DMS153 (cell line): Measurements from ENCODE around the gene SLC39A11.
"Not testable (repeated sequence)": the region's sequence is repeated elsewhere in the genome, so short reads cannot be mapped to it uniquely, and the experiment has no call there.

Source experiments
- DNase-seq: peaks from one replicate; lab custom pipeline; 2025; lab: John Stamatoyannopoulos, UW

Gene SLC39A11

DNA sequence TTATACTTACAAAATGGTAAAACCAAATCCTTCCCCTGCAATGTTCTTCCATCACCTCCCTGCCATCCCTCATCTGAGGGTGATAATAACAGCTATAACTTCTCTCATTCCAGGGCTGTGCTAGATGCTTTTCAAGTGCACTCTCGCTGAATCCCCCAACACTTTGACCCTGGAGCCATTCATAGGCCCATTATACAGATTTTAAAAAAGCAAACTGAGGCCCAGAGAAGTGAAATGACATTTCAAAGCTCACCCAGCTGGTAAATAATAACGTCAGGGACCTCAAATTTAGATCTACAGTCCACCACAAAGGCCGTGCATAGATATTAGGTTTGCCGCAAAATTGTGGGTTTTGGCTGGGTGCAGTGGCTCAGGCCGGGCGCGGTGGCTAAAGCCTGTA lies 378.8 kb downstream of the SLC39A11 start:
- DNase-seq: no peak

DNA sequence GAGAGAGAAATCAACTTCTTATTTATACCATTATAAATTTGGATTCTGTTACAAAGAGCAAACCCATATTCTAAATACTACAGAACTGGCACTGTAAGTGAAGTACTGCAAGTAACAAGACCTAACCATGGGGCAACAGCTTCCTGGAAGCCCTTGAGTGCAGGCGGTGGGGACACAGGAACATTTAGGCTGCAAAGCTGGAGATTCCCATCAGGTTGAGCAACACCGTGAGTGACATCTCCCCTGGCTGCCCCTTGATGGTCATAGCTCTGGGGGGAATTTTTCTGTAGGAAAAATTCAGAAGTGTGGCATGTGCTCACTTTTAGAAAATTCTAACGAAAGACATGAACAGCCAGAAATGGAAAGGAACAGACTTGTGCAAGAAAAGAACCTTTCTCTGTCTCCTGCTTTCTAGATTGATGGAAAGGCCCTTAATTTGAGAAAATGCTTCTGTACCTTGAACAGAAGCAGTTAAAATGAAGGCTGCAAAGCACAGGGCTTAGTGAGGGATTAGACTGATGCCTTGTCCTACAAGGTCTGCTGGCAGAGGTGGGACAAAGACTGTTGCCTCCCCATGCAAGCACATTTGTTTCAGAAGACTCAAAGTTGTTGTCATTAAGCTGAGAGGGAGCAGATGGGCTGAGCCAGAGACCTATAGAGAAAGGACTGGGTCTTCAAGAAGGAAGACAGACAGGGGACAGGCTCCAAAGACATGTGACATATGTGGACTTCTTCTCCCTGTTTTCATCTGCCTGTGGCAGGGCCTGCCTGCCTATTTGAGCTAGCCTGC lies 380.8 kb downstream of the SLC39A11 start:
- DNase-seq: no peak

DNA sequence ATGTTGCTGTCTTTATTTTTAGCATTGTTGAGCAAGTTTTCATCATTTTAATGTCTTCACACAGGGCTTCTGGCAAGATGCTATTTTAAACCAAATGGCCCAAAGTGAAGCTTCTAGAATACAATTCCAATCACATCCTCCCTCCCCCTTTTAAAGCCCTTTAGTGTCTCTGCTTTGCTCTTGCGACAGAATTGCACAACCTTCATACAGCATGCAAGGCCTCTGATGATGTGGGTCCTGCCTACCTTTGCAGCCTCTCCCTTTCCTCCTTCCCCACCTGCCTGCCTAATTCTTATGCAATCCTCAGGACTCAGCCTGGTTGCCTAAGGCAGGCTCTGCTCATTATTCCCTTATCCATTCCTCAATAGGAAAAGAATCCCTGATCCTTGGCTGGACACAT lies 381.7 kb downstream of the SLC39A11 start:
- DNase-seq: no peak

DNA sequence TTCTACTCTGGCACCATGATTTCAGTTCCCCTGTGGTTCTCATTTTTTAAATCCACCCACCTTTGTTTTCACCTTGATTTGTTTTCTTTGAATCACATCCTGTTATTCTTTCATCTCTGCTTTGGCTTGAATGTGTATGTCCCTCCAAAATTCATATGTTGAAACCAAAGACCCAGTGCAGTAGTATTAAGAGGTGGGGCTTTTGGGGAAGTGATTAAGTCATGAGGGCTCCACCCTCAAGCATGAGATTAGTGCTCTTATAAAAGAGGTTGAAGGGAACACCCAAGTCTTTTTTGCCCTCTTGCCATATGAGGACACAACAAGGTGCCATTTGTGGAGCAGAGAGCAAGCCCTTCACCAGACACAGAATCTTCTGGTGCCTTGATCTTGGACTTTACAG lies 382.3 kb downstream of the SLC39A11 start:
- no peak for DNase-seq

DNA sequence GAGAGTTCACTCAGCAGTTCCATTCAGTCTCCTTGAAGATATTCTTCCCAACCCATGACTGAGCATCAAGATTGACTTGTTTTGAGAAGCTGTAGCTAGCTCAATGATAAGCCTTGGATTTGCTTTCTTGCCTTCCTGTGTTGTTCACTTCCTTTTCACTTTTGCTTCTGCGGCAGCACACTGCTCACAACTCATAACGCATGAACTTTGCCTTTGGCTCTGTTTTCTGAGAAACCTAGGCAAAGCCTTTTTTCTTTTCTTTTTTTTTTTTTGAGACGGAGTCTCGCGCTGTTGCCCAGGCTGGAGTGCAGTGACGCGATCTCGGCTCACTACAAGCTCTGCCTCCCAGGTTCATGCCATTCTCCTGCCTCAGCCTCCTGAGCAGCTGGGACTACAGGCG lies 383.8 kb downstream of the SLC39A11 start:
- not testable (repeated sequence) for DNase-seq

DNA sequence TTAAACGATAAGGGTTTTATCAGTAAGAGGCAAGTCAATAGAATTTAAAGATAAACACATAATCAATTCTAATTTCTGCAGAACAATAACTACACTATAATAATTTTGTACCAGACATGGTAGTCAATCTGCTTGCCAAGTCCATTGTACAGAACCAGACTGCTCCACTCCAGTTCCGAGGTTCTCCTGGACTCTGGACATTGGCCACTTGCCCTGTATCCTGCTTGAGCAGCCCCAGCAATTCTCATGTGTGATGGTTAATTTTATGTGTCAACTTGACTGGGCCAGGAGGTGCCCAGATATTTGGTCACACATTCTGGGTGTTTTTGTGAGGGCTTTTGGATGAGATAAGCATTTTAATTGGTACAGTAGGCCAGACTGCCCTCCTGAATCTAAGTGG lies 384.6 kb downstream of the SLC39A11 start:
- DNase-seq: no peak

DNA sequence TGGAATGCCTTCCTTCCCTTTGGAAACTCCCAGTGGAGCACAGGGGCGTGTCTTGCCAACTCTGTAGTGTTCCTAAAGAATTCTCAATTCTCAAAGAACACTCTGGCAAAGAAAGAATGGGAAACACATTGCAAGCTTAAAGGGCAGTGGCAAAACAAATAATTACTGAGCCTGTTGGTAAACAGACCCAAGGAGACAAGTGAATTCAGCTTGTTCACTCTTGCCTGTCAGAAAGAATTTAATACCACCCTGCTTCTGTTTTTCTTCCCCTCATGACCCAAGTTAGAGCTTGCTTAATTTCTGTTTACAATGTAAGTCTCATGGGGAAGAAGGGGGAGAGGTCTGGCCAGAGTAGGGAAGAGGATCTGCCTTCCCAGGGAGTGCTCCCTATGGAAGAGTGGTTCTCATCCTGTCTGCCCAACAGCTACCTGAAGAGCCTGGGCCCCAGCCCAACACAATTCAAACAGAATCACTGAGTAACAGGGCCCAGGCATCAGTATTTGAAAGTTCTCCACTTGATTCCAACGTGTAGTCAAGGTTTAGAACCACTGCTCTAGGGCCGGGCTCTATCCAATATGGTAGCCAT lies 386.0 kb downstream of the SLC39A11 start:
- DNase-seq: no peak

DNA sequence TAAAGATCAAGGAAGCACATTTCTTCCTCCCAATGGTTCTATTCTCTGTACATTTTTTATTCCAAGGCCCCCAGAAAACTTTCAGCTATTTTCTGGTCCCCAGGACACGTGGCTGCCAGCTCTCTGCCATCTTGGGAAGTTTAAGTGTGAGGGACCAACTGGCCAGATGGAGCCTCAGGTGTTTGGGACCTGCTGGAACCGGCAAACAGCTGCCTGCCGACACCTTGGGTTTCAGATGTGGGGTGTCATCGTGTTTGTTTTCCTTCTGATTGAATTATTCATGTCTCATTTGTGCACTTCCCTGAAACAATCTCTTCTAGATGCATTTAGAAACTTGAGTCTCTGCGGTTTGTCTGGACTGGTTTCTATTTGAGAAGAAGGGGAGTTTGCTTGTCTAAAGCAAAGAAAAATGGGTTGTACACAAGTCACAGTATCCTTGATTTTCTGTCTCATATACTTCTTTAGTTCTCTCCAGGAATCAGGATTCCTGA lies 386.5 kb downstream of the SLC39A11 start:
- DNase-seq: no peak

DNA sequence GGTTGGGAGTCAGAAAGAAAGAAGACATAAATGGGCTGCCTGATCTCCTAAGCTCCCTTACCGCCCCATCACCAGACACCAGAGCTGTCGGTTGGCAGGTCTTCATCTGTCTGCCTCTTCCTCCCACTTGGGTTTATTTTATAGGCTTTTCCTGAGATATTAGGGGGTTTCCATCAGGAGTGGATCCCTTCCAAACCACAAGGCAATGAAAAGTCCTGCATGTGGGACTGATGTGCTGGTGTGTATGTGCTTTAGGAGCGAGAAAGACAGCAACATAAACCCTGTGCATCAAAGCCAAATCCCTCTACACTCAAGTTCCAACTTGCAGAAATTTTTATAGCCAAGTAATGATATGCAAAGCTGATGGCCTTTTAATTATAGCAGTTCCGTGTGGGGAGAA lies 389.5 kb downstream of the SLC39A11 start:
- no peak for DNase-seq

DNA sequence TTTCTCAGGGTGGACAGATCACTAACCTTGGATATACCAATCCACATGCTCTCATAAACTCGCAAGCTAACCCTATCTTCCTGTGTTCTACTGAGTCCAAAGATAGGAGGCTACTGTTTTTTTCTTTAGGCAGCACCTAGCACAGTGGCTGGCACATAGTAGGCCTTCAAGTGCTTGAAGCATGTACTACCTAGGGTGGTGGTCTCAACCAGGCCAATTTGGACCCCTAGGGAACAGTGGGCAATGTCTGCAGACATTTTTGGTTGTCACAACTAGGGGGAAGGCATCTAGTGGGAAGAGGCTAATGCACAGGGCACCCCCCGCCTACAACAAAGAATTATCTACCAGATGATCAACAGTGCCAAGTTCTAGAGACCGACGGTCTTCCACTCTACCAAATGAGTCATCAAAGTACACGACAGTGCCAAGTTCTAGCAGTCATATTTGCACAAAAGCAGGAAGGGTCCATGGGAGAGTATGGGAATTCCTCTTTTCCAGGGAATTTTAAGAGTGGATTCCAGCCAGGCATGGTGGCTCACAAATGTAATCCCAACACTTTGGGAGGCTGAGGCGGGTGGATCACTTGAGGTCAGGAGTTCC lies 390.3 kb downstream of the SLC39A11 start:
- DNase-seq: no peak

DNA sequence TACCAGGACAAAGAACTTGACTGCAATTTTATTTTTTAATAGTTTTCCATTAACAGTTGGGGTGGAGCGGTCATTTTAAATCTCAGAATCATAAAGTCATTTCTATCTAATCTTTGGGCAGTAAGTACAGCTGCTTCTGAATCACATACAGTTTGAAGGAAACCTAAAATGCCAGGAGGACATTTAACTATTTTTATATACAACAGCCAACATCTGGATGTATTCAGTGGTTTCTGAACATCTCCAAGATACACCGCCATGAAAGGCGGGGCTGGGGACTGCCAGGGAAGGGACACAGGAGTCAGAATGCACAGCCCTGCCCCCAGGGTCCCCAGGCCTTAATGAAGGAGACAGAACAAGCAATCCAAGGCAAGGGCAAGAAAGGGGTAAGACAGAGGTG lies 392.3 kb downstream of the SLC39A11 start:
- no peak for DNase-seq

DNA sequence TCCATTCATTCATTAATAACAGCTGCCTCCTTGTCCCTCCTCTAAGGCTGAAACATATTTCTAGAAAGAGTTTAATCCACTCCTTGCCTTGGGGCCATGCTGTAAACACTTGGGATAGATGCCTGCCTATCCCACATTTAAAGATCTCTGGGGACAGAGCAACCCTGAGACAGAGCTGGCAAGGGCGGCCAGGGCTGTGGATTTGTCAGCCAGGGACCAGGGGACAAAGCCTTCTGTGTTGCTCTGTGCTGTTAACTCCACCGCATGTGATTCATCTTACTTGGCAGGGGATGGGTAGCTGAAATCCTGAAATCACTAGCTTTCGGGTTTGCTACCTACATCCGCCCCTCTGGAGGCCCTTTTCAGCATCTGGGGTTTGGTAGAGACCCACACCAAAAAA lies 392.9 kb downstream of the SLC39A11 start:
- no peak for DNase-seq

DNA sequence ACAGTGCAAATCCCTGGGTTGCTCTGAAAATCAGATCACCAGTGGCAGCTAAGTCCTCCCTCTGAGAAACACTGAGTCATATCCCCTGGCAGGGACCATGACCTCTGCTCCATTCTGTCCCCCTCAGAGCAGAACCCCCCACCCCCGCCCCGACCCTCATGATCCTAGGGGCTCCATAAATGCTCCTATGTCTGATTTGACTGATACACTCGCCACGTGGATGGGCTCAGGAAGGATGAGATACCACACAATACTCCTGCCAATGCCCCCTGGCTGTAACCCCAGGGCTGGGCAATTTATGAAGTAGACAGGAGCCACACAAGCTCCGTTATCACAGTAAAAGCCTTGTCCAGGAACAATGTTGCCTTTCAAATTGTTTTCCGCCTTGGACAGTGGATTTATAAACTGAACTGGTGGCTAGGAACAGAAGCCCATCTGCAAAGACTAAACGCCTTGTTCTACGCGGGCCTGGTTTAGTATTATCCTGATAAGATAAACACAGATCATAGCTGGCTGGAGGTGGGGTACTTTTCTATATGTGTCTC lies 394.8 kb downstream of the SLC39A11 start:
- no peak for DNase-seq

DNA sequence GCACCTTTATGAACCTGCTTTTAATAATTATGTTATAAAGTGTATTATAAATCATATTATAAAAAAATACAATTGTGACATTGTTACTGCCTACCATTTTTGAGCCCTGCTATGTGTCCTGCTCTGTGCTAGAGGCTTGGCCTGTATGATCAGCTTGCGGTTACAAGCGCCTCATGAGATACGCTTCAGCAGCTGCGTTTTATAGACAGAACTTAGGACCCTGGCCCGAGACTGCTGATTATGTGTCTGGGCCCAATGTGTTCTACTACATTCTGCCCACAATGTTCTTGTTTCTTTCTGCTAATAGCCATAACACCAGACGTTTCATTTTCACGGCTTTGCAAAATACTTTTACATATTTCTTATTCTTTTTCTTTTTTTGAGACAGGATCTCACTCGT lies 395.8 kb downstream of the SLC39A11 start:
- DNase-seq: no peak

DNA sequence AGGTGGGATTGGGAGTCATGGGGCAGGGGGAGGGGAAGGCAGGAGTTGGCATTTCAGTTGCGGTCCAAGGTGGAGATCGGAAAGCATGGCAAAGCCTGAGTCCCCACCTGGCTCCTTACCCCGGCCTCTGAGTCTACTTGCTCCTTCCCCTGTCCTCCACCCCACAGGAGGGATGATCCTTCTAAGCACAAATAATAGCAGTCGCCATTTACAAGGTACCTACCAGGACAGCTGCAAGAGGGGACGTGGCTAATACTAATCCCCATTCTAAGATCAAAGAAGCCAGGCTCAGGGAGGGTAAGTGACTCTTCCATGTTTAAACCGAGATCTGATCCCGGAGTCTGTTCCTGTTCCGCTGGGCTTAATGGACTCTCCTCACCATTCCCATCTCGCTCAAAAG lies 396.3 kb downstream of the SLC39A11 start:
- no peak for DNase-seq

DNA sequence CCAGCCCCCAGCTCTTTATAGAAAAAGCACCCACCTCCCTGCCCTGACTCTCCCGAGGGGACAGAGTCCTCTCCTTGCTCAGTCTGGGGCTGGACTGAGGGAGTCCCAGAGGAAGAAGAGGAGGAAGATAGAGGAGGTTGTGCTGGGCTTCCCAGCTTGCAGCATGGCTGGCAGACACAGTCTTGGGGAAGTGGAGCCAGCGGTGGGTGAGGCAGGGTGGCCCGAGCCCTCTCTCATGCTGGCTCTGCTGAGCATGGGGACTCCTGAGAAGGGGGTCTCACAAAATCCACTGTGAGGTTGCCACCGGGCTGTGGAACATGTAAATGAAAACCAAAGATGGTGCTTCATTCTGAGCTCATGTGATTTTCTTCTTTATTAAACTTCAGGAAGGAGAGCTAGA lies 398.5 kb downstream of the SLC39A11 start:
- DNase-seq: no peak

DNA sequence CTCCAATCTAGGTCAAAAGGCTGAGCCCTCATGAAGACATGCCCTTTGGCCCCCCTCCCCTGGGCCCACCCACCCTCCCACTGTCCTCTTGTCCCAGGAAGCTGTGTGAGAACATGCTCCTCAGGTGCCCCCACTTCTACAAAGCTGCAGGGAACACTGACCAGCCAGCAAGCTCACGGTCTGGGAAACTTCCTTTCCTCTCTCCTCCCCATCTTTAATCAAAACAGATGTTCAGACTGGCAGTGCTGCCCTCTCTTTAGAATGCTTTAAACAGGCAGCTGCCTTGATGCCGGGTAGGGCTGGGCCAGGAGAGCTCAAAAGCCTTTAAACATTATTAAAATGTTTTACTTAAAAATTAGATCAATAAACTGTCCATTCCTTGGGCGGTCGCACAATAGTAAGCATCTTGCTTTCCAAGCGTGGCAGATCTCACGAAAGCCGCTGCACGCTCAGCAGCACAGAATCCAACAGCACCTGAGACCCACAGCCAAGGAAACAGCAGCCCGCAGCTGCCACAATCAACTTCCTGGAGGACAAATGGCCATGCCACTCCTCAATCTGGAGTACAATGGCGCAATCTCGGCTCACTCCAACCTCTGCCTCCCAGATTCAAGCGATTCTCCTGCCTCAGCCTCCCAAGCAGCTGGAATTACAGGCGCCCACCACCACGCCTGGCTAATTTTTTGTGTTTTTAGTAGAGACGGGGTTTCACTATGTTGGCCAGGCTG lies 399.2 kb downstream of the SLC39A11 start:
- no peak for DNase-seq

DNA sequence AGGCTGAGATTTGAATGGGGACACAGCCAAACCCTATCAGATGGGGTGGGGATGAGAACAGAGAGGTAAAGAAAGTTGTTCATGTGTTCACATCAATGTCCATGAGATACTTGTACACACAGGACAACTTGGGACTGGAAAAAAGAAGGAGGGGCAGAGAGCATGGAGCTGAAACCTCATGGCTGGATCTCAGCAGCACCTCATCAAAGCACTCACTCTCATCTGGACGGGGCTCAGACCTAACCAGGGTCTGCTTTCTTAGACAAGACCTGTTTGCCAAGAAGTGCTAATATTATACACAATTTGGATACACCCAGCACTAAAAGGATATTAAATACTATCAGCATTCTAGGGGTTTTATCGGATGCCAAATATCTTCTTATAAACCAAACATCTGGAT lies 399.8 kb downstream of the SLC39A11 start:
- no peak for DNase-seq

DNA sequence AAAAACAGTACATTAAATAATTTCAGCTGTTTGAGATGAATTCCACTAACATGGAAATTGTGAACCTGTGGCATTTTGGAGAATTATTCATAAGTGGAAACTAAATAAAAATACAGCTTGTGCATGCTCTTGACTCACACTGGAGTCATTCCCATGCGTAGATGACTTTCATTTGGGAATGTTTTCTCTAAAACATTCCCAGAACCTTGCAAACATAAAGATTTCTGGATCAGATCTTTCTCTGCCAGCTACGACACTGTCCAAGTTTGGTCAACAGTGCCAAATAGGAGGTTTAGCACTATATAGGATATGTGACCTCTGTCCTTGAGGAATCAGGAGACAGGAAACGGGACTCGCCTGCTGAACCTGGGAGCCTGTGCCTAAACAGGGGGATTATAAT lies 400.9 kb downstream of the SLC39A11 start:
- DNase-seq: no peak

DNA sequence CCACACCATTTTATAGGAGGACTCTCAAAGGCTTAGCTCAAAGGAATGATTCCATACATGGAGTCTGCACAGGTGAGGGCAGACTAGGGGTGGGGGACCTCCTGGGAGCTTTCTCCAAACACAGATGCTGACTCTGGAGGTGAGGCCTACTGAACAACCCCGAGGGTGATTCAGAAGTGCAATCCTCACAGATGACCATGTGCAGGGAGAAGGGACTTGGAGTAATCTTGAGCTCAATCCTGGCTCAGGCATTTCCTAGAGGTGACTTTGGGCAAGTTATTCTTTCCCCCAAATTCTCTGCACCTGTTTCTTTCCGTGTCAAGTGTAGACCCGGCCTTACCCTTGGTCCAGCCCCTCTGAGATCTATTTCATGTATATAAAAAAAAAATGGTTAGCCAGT lies 401.5 kb downstream of the SLC39A11 start:
- no peak for DNase-seq

DNA sequence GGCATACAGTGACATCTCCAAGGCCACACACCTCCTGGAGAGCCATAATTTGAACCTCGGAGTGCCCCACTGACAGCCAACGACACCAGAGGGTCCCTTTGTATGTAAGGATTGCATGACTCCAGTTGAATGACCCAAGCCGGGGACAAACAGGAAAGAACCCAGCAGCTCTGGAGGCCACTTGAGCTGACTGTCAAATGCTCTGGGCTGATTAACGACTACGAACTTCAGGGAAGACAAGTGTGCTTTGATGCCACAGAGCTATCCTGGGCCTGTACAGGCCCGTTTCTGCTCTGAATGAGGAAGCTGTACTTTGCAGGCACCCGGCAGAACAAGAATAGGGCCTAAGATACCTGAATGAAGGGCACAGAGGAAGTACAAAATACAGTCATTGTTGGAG lies 404.6 kb downstream of the SLC39A11 start:
- peak; percentile 91 for DNase-seq

DNA sequence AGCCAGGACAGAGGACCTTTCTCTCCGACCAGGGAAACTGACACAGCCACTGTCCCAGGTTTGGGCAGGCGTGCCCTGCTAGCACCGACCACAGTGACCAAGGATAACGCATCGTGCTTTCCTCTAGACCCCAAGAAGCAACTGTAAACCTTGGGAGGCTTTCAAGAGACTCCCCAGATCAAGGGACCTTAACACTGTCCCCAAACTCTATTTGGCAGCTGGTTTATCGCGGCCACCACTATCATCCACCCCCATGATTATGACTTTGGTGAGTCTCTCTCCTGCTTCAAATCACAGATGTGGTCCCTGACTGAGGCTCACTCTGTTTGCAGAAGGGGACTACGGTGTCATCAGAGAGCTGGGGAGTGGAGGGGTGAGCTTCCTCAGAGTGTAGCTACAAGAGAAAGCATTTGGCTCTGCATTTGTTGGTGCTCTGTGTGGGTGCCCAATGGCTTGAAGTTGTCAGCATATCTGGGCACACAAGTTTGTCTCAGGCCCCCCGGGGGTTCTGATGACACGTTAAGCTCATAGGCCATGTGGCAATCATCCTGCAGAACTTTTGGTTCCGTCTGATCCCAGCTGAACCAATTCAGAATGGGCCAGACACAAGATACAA lies 408.0 kb downstream of the SLC39A11 start:
- DNase-seq: no peak
